HG03439 (cell line): ENCODE measurements around the gene MARCO.

ENCODE experiments used
- ATAC-seq: cut with Tn5 transposase; IDR thresholded peaks from one replicate; pipeline ENCODE4 v1.9.1; 2021; ENCODE audit warnings: mild to moderate bottlenecking, moderate library complexity; ENCODE audit not compliant: unreplicated experiment

The MARCO gene, protein sequence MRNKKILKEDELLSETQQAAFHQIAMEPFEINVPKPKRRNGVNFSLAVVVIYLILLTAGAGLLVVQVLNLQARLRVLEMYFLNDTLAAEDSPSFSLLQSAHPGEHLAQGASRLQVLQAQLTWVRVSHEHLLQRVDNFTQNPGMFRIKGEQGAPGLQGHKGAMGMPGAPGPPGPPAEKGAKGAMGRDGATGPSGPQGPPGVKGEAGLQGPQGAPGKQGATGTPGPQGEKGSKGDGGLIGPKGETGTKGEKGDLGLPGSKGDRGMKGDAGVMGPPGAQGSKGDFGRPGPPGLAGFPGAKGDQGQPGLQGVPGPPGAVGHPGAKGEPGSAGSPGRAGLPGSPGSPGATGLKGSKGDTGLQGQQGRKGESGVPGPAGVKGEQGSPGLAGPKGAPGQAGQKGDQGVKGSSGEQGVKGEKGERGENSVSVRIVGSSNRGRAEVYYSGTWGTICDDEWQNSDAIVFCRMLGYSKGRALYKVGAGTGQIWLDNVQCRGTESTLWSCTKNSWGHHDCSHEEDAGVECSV

DNA sequence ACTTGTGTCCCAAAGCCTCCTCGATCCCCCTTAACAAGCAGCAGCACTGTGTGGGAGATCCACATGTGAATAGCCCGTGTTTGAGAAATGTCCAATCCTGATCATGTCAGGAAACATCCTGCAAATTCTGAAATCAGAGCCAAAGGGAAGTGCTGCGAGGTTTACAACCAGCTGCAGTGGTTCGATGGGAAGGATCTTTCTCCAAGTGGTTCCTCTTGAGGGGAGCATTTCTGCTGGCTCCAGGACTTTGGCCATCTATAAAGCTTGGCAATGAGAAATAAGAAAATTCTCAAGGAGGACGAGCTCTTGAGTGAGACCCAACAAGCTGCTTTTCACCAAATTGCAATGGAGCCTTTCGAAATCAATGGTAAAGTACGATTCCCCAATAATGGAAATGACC, at the start of gene MARCO:
Gene MARCO (plus strand): TSS at position 164 of the 400 bp plus-strand sequence. CDS start 107 bp downstream, at position 271.
- no peak for ATAC-seq

DNA sequence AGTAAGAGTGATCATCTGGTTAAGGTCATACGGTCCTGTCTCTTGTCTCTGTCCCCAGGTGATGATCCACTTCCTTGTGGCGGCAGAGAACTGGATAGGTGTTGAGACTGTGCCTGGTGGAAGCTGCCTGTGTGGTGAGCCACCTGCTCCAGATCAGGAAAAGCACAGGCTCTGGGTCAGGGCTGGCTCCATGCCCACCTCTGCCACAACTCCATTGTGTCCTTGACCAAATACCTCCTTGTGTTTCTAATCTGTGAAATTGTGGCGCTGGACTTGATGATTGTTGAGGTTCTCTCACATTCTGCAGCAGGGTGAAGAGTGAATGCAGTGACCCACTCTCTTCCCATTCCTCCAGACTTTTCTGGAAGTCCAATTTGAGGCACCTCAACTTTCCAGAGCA, 48.9 kb upstream of the MARCO start:
- ATAC-seq = no peak

DNA sequence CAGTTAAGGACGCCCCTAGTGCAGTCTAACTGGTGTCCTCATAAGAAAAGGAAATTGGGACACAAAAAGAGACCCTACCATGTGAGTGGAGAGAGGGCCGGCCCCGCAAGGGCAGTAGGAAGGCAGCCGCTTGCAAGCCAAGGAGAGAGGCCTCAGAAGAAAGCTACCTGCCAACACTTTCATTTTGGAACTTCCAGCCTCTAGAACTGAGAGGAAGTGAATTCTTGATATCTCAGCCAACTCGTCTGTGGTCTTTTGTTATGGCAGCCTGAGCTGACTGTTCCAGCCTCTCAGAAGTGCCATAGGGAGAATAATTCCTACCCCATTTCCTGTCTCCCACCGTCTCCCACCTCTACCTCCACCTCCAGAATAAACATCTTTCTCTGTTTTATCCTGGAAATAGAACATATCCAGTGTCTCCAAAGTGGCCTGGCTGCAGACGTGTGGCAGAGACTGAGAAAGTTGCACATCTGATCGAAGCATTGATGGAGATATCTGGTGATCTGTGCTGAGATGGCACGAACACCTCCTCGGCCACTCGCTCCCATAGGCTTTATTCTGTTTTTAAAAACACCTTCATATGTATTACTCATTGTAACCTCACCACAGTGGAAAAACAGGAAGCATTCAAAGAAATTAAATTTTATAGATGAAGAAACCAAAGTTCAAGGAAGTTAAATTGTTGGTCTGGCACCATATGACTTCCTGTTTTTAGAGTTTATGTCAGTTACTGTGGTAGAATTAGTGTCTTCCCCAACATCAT, 39.5 kb upstream of the MARCO start:
- no peak for ATAC-seq

DNA sequence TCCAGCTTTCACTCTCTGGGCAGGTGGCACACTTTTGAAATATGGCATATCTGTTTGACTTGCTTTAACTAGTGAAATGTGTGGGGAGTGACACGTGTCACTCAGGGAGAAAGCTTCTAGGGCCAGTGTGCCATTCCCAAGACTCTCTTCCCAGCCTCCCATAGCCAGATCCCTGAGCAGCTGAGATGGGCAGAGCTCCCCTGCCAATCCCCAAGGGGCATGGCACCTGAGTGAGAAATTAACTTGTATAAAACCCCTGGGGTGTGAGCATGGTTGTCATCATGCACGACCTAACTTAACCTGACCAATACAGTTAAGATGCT, 39.0 kb upstream of the MARCO start:
- no peak for ATAC-seq

DNA sequence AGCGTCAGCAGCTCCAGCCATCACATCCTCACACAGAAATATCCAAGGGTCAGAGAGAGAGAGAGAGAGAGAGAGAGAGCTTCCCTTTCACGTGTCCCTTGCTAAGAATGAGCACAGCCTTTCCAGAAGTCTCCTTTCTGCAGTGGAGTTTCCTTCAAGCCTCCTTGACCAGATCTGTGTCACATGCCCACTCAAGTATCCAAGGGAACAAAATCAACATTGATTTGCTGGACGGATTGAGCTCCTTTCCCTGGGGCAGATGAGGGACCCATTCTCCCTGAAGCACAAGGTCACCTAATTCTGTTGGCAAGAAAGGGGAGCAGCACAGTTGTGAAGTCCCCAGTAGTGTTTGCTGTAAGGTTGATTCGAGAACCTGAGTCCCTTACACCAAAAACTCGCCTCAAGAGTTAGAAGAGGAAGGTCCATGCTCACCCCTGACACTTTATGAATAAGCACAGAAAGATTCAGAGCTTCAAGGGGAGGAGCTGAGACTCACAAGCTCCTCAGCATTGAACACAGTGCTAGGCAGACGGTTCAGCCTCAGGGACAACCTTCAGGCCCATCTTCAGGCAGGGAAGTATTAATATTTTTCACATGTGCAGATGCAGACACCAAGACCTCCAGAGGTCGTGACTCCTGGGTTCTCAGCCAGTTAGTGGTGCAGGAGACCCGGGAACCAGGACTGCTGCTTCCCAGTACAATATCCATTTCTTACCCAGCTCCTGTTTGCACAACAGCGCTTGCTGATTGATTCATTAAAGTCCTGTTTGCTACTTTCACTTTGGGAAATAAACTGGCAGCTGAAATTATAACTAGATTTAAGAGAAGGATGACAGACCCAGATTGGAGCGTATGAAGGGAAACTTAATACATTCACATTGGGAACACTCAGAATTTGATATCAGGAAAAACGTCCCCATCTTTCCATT, 38.2 kb upstream of the MARCO start:
- ATAC-seq = no peak

DNA sequence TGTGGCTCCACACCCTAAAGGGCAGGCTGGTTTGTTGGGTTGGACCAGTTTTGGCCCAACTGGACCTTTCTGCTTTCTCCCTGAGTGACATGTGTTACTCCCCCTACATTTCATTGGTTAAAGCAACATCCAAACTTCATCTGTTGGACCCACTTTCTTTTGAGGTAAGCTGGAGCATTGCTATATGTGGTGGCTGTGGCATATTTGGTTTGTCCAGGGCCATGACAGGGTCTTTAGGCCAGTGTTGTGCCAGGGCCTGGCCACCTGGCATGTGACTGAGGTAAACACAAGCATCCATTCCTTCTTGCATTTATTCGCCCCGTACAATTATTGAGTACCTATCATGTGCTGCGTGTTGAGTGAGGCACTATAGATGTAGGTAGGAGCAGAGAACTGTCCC, 36.8 kb upstream of the MARCO start:
- ATAC-seq = no peak

DNA sequence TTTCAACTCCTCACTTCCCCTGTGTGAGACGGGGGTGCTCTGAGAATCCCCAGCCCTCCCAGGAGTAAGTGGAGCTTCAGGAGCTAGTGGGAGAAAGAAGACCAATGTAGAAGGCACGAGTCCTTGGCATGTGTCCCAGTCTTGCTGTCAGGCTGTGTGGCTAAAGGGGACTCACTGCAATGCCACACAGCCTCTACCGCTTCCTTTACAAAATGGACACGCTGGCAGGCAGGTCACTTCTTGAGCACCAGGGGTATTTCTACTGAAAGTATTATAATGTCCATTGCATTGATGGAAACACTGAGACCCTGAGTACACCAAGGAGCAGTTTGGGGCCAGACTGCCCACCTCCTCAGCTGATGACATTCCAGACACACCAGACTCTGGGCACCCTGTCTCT, 35.8 kb upstream of the MARCO start:
- no peak for ATAC-seq

DNA sequence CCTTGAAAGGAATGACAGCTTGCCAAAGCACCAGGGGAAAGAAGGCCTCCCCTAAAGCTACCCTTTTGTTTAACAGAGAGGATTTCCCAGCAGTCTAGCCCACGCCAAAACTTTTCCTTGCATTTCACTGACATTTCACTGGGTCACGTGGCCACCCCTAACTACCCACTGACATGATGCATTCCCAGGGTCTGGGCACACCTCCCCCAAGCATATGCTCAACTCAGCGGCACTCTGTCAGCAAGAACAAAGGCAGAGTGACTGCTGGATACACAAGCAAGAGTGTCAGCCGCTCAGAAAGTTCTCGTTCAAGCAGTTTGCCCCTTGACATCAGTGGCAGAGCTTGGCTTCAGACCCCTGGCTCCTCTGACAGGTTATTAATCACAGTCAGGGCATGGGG, 34.2 kb upstream of the MARCO start:
- ATAC-seq = no peak

DNA sequence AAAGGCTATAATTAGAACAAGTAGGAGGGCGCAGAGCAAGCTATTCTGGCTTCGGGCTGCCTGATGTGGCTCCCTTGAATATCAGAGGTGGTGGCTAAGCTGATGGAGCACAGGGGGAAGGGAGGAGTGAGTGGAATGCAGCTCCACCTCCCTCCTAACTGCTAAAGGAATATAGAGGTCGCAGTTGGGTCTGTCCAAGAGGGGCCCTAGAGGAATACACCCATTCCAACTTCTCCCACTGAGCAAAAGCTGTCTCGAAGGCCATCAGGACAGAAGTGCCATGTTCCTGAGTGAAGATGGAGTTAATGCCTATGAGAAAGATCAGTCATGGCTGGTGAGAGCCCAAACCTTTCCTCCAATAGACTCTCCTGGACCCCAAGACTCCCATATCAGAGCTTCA, 32.8 kb upstream of the MARCO start:
- ATAC-seq = no peak

DNA sequence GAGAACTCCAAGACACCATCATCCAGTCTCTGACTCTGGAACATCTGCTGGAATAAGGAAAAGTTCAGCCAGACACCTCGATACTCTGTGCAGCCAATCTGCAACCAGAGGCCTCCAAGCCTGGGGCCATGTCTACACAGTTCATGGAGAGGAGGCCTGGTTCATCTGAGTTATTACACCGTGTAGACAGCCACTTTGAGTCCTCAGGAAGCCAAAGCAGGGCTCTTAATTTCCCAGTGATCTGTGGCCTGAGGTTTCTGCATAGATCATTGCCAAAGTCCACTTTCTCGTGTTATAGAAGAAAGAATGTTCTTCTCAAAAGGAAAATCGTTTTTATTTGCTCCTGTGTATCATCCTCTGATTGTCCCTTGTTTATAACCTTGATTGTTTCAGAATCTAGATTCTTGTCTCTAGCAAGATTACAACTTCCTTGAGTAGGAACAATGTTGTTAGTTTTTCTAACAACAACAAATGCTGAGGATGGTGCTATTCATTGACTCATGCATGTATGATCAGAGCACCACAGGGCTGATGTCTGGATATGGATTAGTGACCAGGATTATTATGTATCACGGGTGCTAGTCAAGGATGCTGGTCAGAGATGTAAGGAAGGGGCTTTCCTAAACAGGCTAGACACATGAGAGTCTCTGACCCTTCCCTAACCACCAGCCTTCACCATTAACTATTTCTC, 30.7 kb upstream of the MARCO start:
- ATAC-seq = no peak

DNA sequence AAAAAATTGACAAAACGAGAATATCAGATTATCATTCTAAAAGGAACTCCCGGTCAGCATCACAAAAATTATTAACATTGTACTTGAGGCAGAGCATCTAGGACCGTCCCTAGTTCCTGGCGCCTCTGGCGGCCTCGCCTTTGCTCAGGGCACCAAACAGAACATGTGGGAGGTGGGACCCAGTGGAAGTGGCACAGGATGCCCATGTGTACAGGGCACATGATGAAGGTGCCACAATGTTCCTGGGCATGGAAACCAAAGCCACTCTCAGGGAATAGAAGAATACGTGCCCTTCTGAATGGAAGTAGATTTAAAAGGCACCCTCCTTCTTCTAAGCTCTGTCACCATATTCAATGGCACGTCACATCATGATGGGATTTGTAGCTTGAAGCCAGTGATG, 30.1 kb upstream of the MARCO start:
- ATAC-seq = no peak

DNA sequence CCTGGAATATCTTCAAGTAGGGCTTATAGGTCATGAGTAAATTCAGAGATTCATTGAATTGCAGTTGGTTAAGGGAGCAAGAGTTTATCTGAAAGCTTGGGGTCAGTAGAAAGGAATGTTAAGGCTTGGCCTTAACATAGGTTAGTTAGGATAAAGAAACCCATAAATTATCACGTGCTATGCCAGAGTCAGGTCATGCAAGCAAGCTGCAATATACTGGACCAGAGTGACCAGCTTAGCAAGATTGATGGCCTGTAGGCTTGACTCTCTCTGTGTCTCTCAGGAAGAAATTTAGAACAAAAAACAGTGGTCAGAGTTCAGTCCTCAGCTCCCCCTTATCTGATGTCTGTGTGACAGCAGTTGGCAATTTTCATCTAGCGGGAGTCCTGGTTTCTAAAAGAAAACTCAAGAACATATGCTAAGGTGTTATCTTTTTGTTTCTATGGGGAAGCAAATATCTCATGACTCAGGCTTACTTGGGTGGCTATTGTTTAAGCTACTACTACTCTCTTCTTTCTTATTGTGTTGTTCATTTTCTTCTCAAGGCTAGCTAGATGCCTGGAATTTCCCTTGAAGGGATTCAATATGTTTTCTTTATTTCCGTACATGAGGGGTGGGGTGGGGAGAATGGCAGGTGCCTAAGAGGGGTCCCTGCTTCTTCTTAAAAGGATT, 28.7 kb upstream of the MARCO start:
- no peak for ATAC-seq

DNA sequence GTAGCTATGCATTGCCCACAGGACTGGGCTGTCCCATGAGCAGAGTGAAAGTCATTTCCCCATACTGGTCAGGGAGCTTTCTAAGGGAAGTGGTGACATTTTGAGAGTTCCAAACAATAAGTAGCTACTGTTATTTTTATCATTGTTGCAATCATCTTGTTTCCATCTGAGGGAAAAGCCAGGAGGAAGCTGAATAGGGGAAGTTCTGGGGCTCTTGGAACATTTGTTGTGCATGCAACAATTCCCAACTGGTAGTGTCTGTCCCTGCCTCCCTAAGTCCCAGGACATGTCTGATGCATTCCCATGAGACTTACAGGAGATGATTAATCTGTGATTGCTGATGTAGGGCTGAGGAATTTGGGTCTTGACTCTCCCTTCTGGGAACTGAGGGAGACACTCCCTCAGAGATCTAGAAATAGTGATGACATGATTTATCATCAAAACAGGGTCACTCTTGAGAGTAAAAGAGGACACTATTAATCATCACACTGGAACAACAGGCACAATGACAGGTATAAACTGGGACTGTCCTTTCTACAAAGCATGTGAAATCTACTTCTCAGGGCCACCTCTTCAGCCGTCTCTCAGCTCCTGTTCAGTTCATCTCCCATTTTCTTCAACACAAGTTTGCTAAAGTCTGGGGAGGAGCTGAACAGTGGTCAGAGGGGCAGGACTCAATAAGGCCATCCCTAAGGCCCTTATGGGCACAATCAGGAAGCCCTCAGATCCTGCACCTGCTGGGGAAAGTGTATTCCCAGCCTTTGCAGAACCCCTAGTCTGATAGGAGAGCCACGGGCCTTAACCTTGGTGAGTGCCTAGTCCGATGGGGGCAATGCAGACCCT, 28.0 kb upstream of the MARCO start:
- no peak for ATAC-seq

DNA sequence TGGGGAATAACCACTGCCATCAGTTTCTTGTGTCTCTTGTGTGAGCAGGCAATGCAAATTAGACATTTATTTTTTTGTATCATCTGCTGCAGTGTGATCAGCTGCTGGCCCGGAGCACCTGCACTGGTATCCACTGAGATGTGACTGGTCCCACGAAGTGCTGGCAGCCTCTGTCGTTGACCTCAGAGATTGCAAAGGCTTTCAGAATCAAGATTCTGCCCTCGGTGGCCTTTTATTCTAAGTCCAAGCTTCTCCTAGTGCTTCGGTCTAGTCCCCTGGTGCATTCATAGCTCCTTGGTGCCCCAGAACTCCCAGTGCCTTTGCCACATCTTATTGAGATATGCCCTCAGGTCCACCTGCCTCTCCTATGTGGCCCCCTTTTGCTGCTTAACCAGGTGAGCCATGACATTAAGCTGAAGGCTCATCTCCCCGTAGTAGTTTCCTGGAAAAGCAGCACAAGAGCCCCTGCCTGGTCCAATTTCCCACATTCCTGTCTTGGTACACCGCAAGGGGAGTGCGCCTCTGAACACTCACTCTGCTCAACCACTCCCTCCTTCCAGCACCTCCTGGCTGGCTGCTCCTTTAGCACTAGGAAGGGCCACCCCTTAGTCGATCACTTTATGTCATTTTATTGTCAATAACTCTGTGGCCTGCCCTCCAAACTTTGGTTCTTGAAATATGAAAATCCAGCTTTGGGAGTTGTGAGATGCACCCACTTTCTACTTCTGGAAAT, 27.1 kb upstream of the MARCO start:
- no peak for ATAC-seq

DNA sequence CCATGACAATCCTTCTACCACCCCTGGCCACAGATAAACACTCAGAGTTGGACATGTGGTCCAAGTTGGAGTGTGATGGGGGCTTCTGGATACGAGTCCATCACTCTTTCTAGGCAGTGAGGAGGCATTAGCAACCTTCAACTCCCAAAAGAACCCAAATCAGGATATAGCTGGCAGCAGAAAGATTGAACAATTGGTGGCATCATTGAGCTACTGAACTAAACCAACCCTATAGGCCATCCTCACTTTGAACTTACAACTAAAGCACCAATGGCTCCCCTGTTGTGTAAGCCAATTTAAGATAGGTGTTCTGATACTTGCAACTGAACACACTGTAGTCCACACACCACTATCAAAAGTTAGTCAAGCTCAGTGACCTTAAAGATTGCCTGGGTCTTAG, 24.0 kb upstream of the MARCO start:
- no peak for ATAC-seq

DNA sequence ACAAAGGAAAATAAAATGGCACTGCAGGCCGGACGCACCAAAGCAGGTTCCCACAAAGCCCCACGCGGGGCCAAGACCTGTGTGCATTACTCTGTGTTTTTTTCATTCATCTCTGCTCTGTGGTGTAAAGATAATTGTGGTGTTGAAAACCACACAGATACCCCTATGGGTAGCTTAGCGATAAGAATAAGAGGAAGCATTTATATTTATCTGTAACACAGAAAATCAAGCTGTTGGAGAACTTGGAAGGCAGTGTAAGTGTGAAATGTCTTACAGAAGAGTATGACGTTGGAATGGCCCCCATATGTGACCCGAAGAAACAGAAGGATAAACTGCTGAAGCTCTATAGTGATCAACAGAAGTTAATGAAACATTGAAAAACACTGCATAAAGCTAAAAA, 20.3 kb upstream of the MARCO start:
- ATAC-seq = no peak

DNA sequence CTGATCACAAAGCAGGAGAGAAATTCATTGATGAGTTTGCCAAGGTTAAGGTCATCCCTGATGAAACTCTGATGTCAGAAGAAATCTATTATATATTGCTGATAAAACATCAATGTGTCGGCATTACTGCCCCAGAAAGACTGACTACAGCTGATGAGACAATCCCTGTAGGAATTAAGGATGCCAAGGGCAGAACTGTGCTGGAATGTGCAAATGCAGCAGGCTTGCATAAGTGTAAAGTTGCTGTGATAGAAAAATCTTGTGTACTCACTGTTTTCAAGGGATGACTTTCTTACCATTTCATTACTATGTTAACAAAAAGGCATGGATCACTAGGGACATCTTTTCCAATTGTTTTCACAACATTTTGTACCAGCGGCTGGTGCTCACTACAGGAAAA, 19.7 kb upstream of the MARCO start:
- no peak for ATAC-seq

DNA sequence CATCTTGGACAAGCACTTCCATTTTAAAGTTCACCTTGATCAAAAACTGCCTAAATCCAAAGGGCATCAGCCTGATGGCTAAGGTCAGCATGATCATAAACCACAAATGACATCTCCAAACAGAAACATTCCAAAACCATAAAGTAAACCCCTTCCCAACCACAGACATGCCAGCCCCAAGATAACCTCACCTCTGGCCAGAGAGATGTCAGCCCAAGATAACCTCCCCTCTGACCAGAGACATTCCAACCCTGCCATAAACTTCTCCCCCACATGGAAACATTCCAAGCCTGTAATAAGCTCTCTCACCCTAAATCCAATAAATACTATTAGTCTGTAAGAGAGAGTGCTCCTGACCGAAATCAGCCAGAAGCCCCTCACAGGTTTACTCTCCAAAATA, 18.6 kb upstream of the MARCO start:
- no peak for ATAC-seq

DNA sequence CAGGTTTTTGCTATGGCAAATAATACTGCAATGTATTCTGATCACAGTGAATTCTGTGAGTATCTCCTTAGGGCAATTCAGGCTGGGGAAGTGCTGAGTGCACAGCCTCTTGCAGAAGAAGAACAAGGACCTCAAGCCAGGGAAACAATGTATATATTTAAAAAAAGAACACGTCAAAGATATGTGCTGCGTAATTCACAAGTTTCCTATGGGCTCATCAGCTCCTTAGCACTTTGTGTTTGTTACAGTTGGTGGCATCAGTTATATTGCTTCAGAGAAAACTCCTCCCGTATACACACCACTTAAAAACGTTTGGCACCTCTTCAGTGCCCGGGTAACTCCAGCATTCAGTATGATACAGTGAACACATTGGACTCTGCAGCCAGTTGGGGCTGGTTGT, 16.5 kb upstream of the MARCO start:
- ATAC-seq = no peak
